D721Med (cell line): ENCODE measurements around the gene SPOCK1.

ENCODE experiments used
- DNase-seq: peaks from one replicate; pipeline ENCODE4 v3.0.0; 2011; ENCODE audit warnings: low spot score; ENCODE audit not compliant: insufficient read length
- FAIRE-seq: peaks from 2 replicates; lab custom pipeline; 2011; peaks lifted over from hg19 to GRCh38; lab: Jason Lieb, UNC
- TF ChIP-seq, protein P1 (sequence below): IDR thresholded peaks from 2 replicates; pipeline ENCODE4 v1.5.1; 2012; ENCODE audit warnings: mild to moderate bottlenecking, control low read depth; ENCODE audit not compliant: insufficient read depth; ENCODE audit errors: missing control alignments

Gene SPOCK1

DNA sequence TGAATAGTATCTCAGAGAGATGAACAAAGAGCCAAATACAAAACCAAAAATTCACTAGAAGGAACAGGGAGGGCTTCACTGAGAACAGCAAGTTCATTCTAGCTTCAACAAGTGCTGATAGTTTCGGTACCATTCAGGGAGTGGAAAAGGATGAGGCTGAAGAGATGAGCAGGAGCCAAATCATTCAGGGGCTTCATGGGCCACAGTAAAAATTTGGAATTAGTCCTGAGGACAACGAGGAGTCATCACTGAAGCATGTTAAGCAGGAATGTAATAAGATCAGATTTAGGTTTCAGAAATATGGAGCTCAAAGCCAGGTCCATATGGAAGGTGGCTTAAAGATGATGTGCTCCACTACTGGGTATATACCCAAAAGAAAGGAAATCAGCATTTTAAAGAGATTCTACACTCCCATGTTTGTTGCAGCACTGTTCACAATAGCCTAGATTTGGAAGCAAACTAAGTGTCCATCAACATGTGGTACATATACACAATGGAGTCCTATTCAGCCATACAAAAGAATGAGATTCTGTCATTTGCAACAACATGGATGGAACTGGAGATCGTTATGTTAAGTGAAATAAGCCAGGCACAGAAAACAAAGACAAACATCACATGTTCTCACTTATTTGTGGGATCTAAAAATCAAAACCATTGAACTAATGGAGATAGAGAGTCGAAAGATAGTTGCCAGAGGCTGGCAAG is 36.2 kb downstream of the SPOCK1 start:
- no peak for DNase-seq
- TF ChIP-seq, protein P1, sequence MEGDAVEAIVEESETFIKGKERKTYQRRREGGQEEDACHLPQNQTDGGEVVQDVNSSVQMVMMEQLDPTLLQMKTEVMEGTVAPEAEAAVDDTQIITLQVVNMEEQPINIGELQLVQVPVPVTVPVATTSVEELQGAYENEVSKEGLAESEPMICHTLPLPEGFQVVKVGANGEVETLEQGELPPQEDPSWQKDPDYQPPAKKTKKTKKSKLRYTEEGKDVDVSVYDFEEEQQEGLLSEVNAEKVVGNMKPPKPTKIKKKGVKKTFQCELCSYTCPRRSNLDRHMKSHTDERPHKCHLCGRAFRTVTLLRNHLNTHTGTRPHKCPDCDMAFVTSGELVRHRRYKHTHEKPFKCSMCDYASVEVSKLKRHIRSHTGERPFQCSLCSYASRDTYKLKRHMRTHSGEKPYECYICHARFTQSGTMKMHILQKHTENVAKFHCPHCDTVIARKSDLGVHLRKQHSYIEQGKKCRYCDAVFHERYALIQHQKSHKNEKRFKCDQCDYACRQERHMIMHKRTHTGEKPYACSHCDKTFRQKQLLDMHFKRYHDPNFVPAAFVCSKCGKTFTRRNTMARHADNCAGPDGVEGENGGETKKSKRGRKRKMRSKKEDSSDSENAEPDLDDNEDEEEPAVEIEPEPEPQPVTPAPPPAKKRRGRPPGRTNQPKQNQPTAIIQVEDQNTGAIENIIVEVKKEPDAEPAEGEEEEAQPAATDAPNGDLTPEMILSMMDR, result no peak
- FAIRE-seq, result no peak

DNA sequence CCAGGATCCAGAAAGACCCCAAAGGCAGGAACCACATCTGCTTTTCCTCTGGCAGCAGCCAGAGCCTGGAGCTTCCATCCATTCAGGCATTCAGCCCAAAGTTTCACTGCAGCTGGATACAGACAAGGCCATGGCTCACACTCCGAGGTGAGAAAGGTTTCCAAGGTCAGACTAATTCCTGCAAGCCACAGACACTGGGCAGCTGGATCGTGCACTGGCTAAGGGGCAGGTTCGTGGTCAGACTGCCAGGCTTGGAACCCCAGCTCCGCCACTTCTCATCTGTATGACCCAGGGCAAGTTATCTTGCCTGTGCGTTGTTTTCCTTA is 36.9 kb downstream of the SPOCK1 start:
- FAIRE-seq (no peak), DNase-seq (no peak)
- TF ChIP-seq, protein P1, result no peak

DNA sequence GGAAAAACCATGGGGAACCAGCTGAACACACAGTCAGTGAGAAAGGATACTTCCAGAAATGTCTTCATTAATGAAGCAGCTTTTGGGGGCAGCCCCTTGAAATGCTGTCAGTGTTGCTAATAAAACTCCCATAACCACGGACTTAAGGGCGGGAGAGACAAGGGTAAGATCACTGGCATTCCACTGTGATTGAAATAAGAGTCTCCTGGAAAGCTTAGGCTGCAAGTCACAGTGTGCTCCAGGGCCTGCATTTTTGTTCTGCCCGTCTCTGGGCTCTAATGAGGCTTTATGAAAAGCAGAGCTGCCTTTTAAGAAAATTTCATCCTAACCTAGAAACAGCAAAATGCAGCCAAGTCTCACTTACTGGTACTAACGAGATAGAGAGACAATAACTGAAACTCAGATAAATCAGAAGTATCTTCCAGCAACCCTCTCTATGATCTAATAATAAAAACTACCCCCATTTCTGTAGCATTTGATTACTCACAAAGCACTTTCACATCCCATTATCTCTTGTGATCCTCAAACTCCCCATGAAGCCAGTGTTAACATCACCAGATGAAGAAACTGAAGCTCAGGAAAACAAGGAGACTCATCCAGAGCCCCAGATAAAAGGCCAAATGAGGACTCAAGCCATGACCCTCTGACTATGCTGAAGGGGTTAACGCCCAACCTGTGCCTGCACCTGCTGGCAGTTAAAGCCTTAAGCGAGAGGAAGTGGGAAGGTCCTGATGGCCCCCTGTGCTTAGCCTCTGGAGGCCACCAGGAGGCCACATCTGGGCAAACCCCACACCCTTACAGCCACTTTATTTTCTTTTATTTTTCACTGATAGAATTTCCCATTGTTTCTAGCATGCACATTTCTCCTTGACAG is 37.5 kb downstream of the SPOCK1 start:
- FAIRE-seq, result no peak
- no peak for DNase-seq
- TF ChIP-seq, protein P1, result no peak

DNA sequence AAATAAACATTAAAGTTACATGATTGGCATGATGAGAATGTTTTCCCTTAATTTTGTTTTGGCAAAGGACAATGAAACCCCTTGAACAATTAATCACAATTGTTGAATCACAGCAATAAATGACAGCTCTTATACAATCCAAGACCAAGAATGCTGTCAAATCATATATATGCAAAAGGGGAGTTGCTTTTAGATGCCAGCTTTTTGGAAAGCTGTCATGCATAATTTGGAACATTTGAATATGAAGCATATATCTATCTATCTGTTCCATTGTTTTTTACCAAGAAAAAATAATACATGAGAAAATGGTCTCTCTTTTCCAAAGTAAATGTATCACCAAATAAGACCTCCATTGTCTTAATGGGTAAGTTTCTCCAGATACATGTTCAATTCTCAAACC is 44.5 kb downstream of the SPOCK1 start:
- no peak for FAIRE-seq
- DNase-seq, result no peak
- TF ChIP-seq, protein P1, result no peak

DNA sequence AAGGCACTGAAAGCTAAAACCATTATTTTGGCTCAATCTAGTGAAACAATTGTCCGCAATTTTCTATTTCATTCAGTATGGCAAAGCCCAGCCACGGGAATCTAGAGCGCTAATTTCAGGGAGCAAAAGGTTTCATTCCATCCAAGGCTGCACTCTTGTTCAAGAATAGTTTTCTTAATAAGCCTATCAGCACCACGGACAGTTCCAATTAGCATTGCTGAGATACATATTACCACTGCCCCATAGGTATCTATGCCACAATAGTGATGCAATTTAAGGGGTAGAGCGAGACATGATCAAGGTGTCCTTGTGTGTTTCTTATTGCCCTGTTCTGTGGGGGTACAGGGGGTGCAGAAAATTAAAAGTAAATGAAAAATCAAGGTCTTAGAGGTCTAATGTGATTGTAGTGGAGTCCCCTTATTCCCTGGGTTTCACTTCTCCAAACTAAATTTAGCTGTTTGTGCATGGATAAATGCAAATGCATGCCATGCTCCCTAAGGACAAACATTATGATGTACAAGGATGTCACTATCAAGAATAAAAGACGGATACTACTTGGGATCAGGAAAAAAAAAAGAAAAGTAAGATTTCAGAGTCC is 45.5 kb downstream of the SPOCK1 start:
- TF ChIP-seq, protein P1, result no peak
- no peak for DNase-seq
- FAIRE-seq, result no peak

DNA sequence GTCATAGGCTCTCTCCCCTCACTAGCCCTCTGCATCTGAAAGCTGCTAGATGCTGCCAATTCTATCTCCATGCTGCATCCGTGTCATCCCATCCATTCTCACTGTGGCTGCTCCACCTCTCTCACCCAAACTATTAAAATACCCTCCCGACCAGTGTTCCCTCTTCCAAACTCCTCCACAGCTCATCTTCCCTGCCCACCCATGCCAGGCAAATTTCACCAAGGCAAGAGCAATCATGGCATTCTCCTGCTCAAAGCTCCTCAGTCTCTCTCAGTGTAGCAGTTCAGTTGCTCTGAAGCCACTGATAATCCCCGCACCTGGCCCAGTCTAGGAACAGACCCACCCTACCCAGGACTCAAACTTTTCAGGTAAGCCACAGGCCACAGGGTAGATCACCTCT is 48.4 kb downstream of the SPOCK1 start:
- DNase-seq, result no peak
- TF ChIP-seq, protein P1, result no peak
- FAIRE-seq, result no peak
